HG03103 (cell line): ENCODE data around the gene CALN1.
"Not testable (repeated sequence)": the region's sequence is repeated elsewhere in the genome, so short reads cannot be mapped to it uniquely, and the experiment has no call there.

Source experiments
- ATAC-seq: cut with Tn5 transposase; IDR thresholded peaks from one replicate; pipeline ENCODE4 v1.9.1; 2021; ENCODE audit warnings: low read depth; ENCODE audit not compliant: unreplicated experiment

CALN1 gene

GRCh38 chr7:72412121-72412618 lies at the start of gene CALN1:
Gene CALN1, minus strand, starts transcription at chr7:72412338.
- ATAC-seq, result not testable (repeated sequence)

GRCh38 chr7:72453471-72453870 lies 41.3 kb upstream of the CALN1 start:
- ATAC-seq, result no peak

GRCh38 chr7:72447465-72448204 lies 35.5 kb upstream of the CALN1 start:
- no peak for ATAC-seq

- no peak for ATAC-seq
Measured at GRCh38 chr7:72446591-72447462, 34.7 kb upstream of the CALN1 start.

- ATAC-seq, result no peak
Measured at GRCh38 chr7:72446131-72446530, 34.0 kb upstream of the CALN1 start.

GRCh38 chr7:72445580-72445979 lies 33.4 kb upstream of the CALN1 start:
- no peak for ATAC-seq

- ATAC-seq, result no peak
Measured at GRCh38 chr7:72445075-72445474, 32.9 kb upstream of the CALN1 start.

GRCh38 chr7:72444026-72444776 lies 32.1 kb upstream of the CALN1 start:
- peak; percentile 57 for ATAC-seq

- no peak for ATAC-seq
Measured at GRCh38 chr7:72441791-72442190, 29.7 kb upstream of the CALN1 start.

- ATAC-seq, result no peak
Measured at GRCh38 chr7:72438491-72438890, 26.4 kb upstream of the CALN1 start.

GRCh38 chr7:72437610-72438009 lies 25.5 kb upstream of the CALN1 start:
- no peak for ATAC-seq

GRCh38 chr7:72437061-72437585 lies 25.0 kb upstream of the CALN1 start:
- no peak for ATAC-seq

- no peak for ATAC-seq
Measured at GRCh38 chr7:72435925-72436480, 23.9 kb upstream of the CALN1 start.

- no peak for ATAC-seq
Measured at GRCh38 chr7:72435366-72435765, 23.2 kb upstream of the CALN1 start.

- no peak for ATAC-seq
Measured at GRCh38 chr7:72430531-72430930, 18.4 kb upstream of the CALN1 start.

- ATAC-seq, result no peak
Measured at GRCh38 chr7:72429316-72429715, 17.2 kb upstream of the CALN1 start.

- ATAC-seq, result no peak
Measured at GRCh38 chr7:72416846-72417245, 4.7 kb upstream of the CALN1 start.

- ATAC-seq, result no peak
Measured at GRCh38 chr7:72415586-72415985, 3.4 kb upstream of the CALN1 start.

- no peak for ATAC-seq
Measured at GRCh38 chr7:72413886-72414285, 1.7 kb upstream of the CALN1 start.

GRCh38 chr7:72413290-72413689 lies 1.2 kb upstream of the CALN1 start:
- no peak for ATAC-seq
